Activated naive CD4-positive, alpha-beta T cell treated with anti-CD3 and anti-CD28 coated beads for 36 hours (primary cell): ENCODE measurements around the gene DERA. TPM values are rescaled to one million over a fixed set of nuclear protein-coding genes. Genes with fewer than 3 reads are reported as not detected.

Source experiments
- CTCF ChIA-PET: fragments of 350-600 bp; sonication (Branson Sonifier 250); formaldehyde crosslinking; loops from one replicate; lab custom pipeline; 2021; ENCODE audit warnings: antibody characterized with exemption; lab: Charles Lee
- DNase-seq: peaks from one replicate; pipeline ENCODE4 v3.0.0-alpha.2; 2020
- H3K27ac Mint-ChIP-seq: one replicate; pipeline ENCODE4 v1.8.0; 2021; ENCODE audit warnings: mild to moderate bottlenecking, mixed read lengths
- H3K27me3 Mint-ChIP-seq: one replicate; pipeline ENCODE4 v1.8.0; 2021; ENCODE audit warnings: low read depth, mixed read lengths
- H3K36me3 Mint-ChIP-seq: one replicate; pipeline ENCODE4 v1.8.0; 2021; ENCODE audit warnings: low read depth, mixed read lengths
- H3K4me1 Mint-ChIP-seq: one replicate; pipeline ENCODE4 v1.8.0; 2021; ENCODE audit warnings: low read depth, mixed read lengths
- H3K4me3 Mint-ChIP-seq: one replicate; pipeline ENCODE4 v1.8.0; 2021; ENCODE audit warnings: mild to moderate bottlenecking, moderate library complexity, mixed read lengths
- H3K9me3 Mint-ChIP-seq: one replicate; pipeline ENCODE4 v1.8.0; 2021; ENCODE audit warnings: mixed read lengths
- intact Hi-C: fragments of 100-400 bp; cut with micrococcal nuclease; formaldehyde crosslinking; loops from one replicate; pipeline ENCODE4 v1.15.1; 2023
- total RNA-seq, 2 experiments: library from RNA; stranded (reverse); gene quantifications; one replicate each; pipeline ENCODE4 v1.2.3, GENCODE V29; 2021

Gene DERA
- total RNA-seq, 2 experiments from 2014 or later, result 29.8 to 31.0 TPM

DNA sequence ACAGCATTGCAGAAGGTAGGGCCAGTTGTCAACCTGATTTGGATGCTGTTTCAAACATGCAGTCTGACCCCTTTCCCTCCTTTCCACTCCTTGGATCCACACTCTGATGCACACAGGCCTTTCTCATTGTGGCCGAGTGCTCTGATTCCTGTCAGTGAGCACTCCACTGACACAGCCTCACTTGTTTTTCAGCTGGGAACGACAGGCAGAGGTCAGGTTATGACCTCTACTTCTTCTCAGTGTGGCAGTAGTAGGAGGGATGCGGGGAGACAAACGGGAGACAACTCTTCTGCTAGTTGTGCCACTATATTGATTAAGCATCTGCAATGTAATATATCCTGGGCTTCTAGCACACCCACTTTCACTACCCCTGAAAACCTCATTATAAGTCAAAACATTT is 61.8 kb downstream of the DERA start:
- Mint-ChIP-seq H3K36me3 (peaks cover 18% of the 10 kb centered on the region), H3K27ac (no peak overlapping the region), H3K27me3 (no peaks in the 10 kb centered on the region), H3K4me1 (no peaks in the 10 kb centered on the region), H3K4me3 (no peak overlapping the region), H3K9me3 (no peaks in the 10 kb centered on the region)
- no peak for DNase-seq
- intact Hi-C loops, result no loop called here
- CTCF ChIA-PET, result no interaction called here

DNA sequence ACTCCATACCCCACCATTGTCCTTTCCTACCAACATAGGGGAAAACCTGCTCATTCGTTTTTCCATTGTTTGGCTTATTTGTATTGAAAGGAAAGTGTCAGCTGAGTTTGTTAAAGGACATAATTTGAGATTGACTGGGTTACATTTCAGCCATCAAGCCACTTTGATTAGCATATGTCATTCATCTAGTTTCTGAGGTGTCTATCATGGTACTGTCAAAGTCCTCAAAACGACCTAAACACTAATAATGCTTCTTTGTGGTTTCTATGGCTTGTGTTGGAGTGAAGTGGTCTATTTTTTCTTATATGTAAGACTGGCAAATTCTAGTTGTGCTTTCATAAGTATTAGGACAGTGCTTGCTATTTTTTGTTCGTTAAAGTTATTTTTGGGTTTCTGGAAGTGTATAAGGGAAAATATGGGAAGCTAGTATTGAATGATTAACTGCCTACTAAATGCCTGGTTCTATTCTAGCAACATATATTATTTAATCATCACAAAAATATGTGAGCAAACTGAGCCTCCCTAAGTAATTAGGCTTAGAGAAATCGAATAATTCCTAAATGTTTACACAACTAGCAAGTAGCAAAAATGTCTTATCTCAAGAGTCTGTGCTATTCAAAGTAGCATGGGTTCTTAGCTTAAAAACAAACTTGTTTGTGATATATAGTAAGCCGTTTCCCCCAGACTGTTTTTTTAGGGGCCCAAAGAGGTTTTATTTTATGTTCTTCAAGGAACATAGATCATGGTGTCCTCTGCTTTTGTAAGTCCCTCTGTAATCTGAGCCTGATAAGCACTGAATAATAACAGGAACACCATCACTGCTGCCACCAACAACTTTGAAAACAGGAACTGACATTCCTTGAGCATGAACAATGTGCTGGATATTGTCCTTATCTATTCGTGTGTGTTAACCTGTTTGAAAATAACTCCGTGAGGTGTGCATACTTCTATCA is 67.1 kb downstream of the DERA start:
- Mint-ChIP-seq H3K4me1 (no peaks in the 10 kb centered on the region), H3K4me3 (no peak overlapping the region), H3K27me3 (no peaks in the 10 kb centered on the region), H3K9me3 (no peaks in the 10 kb centered on the region), H3K27ac (no peak overlapping the region), H3K36me3 (peaks cover 11% of the 10 kb centered on the region)
- intact Hi-C loops, result no loop called here
- CTCF ChIA-PET, result no interaction called here
- DNase-seq, result no peak

DNA sequence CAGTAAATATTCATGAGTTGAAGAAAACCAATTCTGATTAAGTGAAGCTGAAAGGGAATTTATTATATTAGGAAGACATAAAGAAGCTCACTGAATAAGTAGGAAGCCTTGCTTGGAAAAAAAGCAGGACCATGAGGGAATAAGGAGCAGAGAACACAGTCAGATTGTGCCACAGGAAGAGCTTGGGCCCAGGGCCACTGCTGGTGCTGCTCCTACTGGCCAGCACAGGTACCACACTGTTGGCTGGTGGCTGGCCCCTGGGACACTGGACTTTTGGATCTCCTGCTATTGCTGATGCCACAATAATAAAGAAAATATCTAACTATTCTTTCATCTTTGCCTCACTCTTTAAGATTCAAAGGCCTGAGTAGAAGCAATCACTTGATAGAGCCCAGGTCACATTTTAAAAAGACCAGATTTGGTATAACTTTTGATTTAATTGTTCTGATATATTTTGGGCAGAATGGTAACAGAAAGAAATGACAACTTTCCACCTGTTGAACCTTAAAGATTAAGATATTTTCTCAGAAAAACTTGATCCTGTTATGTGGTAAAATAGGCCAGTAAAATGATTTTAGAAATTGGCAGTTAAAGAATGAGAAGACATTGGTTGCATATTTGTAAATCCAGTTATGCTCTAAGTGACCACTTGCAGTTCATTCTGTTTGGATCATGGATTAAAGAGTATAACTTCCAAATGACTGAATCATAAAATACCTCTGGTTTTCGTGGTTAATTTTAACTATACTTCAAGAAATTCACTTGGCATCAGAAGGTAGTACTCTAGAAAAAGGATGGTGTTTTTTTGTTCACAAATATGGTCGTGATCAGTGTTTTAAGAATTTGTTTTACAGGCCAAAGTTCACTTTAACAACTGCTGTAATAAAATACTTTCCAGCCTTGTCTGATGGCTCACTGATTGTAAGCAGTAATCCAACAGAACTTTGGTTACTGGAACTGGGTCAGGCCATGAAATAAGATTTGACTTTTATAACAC is 68.3 kb downstream of the DERA start:
- H3K36me3 Mint-ChIP-seq, result peaks cover 14% of the 10 kb centered on the region
- CTCF ChIA-PET, result no interaction called here
- no peaks in the 10 kb centered on the region for H3K9me3 Mint-ChIP-seq
- DNase-seq, result no peak
- intact Hi-C loops, result no loop called here
- no peaks in the 10 kb centered on the region for H3K27me3 Mint-ChIP-seq
- no peak overlapping the region for H3K27ac Mint-ChIP-seq
- H3K4me3 Mint-ChIP-seq, result no peak overlapping the region
- no peaks in the 10 kb centered on the region for H3K4me1 Mint-ChIP-seq

DNA sequence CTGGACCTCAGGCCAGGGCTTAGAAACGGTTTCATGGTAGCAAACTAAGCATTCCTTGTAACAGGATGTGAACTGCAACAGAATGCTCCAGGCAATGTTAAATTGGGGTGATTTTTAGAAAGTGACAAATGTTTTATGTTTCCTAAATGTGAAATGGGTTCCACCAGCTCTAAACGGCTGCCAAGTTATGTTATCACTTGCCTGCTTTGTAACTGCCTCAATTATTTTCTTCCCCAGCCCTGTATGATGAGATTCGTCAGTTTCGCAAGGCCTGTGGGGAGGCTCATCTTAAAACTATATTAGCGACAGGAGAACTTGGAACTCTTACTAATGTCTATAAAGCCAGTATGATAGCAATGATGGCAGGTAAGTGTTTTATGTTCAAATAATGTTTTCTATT is 70.9 kb downstream of the DERA start:
- Mint-ChIP-seq H3K27ac (no peak overlapping the region), H3K36me3 (peaks cover 26% of the 10 kb centered on the region), H3K4me3 (no peak overlapping the region), H3K4me1 (no peaks in the 10 kb centered on the region), H3K9me3 (no peaks in the 10 kb centered on the region), H3K27me3 (no peaks in the 10 kb centered on the region)
- no peak for DNase-seq
- intact Hi-C loops, result no loop called here
- CTCF ChIA-PET, result interaction anchor here (0.7 kb wide), 1 partner anchor 68 kb away, joined by 4 read pairs; no protein-coding TSS in a partner anchor

DNA sequence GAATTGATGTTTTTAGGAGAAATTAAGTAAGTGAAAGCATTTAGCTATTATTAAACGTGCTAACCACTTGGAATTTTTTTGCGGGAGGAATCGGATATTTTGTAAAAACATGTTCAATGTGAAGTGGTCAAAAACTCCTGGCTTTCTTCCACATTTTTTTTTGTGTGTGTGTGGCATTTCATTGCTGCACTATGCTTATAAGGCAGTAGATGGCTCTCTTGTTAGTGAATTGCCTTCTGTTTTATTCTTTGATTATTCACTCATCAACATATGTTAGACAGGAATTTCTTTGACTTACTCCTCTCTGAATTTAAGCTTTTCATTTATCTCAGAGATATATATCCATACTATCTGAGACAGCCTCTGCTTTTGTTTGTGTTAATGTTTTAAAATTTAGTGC is 71.3 kb downstream of the DERA start:
- no peaks in the 10 kb centered on the region for H3K4me1 Mint-ChIP-seq
- H3K9me3 Mint-ChIP-seq, result no peaks in the 10 kb centered on the region
- H3K27ac Mint-ChIP-seq, result no peak overlapping the region
- peaks cover 29% of the 10 kb centered on the region for H3K36me3 Mint-ChIP-seq
- intact Hi-C loops, result no loop called here
- DNase-seq, result no peak
- H3K4me3 Mint-ChIP-seq, result no peak overlapping the region
- H3K27me3 Mint-ChIP-seq, result no peaks in the 10 kb centered on the region
- CTCF ChIA-PET, result interaction anchor here (0.7 kb wide), 3 partner anchors 39 to 484 kb away, joined by 3 to 4 read pairs (median 4); no protein-coding TSS in a partner anchor

DNA sequence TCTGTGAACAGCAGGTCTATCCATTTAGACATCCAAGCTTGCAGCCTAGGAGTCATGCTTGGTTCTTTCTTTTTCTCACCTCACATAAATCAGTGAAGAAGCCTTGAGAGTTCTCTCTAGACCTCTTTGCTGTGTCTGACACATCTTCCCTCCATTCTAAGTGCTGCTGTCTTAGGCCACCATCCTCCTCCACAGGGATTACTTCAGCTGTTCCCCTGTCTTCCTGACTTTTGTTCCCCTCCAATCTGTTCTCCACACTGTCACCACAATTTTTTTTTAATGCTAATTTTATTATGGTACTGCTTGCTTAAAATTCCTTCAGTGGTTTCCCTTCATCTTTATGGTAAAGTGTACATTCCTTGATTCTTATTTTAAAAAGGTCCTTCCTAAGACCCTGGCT is 71.8 kb downstream of the DERA start:
- Mint-ChIP-seq H3K36me3 (peaks cover 33% of the 10 kb centered on the region), H3K27ac (no peak overlapping the region), H3K9me3 (no peaks in the 10 kb centered on the region), H3K4me3 (no peak overlapping the region), H3K27me3 (no peaks in the 10 kb centered on the region), H3K4me1 (no peaks in the 10 kb centered on the region)
- intact Hi-C loops, result no loop called here
- DNase-seq, result no peak
- CTCF ChIA-PET, result interaction anchor here (0.7 kb wide), 2 partner anchors 38 to 483 kb away, joined by 3 to 4 read pairs; no protein-coding TSS in a partner anchor

DNA sequence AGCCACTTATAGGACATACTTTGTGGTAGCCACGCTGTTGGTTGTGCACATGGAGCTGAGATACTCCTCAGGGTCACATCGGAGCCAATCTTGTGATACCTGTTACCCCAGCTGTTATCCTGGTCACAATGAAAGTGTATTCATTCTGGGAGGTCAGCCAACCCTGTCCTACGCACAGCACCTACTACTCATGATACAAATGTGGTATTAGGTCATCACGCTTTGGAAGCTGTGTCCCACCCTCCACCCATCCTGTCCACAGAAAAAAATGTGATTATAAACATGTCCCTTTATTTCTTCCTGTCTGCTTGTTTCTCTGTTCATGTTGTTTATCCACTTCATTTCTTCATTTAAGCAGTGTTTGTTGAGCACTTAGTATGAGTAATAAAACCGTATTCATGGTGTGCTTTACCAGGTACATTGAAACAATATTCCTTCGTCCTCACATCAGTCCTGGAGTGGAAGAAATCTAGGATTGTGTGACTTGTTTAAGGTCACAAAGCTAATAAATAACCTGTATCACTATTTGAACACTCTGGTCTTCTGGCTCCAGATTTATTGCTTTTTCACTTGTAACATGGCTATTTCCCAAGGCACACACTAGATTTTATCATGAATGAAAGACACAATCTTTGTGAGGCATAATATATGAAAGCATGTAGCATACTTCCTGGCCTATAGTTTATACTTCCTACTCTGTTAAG is 73.1 kb downstream of the DERA start:
- Mint-ChIP-seq H3K4me3 (no peak overlapping the region), H3K4me1 (no peaks in the 10 kb centered on the region), H3K36me3 (peaks cover 39% of the 10 kb centered on the region), H3K27me3 (no peaks in the 10 kb centered on the region), H3K9me3 (no peaks in the 10 kb centered on the region), H3K27ac (no peak overlapping the region)
- intact Hi-C loops, result no loop called here
- CTCF ChIA-PET, result no interaction called here
- no peak for DNase-seq

DNA sequence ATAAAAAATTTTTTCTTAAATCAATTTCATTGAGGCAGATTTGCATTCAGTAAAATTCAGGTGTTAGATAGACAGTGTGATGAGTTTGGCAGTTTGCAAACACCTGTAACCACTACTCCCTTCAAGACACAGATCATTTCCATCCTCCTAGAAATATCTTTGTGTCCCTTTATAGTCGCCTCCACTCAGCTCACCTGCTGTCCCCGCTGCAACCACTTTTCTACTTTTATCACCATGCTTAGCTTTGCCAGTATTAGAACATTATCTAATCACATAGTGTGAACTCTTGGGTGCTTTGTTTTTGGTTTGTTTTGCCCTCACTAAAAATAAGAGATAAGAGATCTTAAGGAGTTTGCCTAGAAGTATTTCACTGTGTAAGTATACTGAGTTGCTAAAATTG is 73.8 kb downstream of the DERA start:
- no peaks in the 10 kb centered on the region for H3K4me1 Mint-ChIP-seq
- CTCF ChIA-PET, result no interaction called here
- DNase-seq, result no peak
- no peaks in the 10 kb centered on the region for H3K27me3 Mint-ChIP-seq
- H3K9me3 Mint-ChIP-seq, result no peaks in the 10 kb centered on the region
- H3K27ac Mint-ChIP-seq, result no peak overlapping the region
- intact Hi-C loops, result no loop called here
- no peak overlapping the region for H3K4me3 Mint-ChIP-seq
- peaks cover 41% of the 10 kb centered on the region for H3K36me3 Mint-ChIP-seq

DNA sequence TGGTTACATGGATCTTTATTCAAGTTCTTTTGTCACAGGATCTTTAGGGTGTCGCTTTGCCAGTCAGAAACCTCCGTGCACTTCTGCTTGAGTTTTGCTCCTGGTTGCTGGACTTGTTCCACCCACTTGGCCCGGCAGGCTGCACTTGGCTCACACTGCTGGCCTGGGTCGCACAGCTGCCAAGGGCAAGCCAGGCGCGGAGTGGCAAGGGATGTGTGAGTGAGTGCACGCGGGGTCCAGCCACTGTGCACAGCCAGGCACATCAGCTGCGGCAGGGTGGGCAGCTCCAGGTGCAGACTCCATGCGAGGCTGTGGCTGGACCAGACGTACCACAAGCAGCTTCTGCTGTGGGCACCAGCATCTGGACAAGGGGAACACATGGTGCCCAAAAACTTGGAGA is 76.6 kb downstream of the DERA start:
- Mint-ChIP-seq H3K27me3 (no peaks in the 10 kb centered on the region), H3K4me1 (peaks cover under 1% of the 10 kb centered on the region), H3K9me3 (no peaks in the 10 kb centered on the region), H3K36me3 (peaks cover 49% of the 10 kb centered on the region), H3K4me3 (no peak overlapping the region), H3K27ac (no peak overlapping the region)
- DNase-seq, result no peak
- intact Hi-C loops, result no loop called here
- CTCF ChIA-PET, result no interaction called here

DNA sequence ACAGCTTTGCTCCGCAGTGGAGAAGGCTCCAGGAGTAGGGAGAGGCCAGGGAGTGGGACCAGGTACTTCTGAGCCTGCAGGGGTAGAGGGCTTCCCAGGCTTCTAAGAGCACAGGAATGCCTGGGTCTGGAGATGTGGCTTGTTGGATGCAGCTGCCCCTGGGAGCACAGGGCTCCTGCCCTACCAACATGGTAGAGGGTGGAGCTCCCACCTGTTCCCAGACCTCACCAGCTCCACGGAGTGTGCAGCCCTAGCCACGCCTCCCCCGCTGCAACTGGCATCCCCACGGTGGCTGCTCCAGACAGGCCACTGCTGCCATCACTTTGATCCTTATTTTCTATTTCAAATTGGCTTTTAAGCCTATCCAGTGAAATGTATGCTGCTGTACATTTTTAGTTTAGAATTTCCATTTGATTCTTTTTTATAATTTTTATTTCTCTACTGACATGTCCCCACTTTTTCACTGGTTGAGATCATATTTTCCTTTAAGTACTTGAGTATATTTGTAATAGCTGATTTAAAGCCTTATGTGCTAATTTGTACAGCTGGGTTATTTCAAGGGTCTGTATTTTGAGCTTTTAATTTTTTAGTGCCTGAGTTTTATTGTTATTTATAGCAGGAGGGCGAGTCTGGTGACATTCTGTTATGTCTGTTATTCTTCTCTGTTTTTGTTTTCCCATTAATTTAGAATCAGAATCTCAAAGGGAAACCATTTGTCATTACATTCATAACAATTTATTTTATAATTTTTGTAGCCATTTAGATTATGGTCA is 78.0 kb downstream of the DERA start:
- H3K27me3 Mint-ChIP-seq, result no peaks in the 10 kb centered on the region
- H3K36me3 Mint-ChIP-seq, result peaks cover 47% of the 10 kb centered on the region
- intact Hi-C loops, result no loop called here
- H3K4me1 Mint-ChIP-seq, result peaks cover 2% of the 10 kb centered on the region
- H3K27ac Mint-ChIP-seq, result no peak overlapping the region
- DNase-seq, result no peak
- CTCF ChIA-PET, result no interaction called here
- H3K9me3 Mint-ChIP-seq, result no peaks in the 10 kb centered on the region
- no peak overlapping the region for H3K4me3 Mint-ChIP-seq

DNA sequence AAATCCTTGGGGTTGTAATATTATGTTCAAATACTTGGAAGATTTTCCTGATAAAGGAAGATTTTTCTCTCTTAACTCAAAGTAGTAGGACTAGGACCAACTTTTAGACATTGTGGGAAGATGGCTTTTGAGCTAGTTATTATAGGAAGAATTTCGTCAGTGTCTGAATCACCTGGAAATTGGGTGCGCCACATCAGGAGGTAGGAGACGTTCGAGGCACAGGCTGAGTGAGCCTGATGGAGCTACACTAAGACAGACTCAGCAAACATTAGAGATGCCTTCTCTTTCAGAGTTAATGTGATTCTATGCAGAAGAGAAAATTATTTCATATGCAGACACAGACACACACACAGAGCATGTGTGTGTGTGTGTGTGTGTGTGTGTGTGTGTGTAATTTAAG is 84.7 kb downstream of the DERA start:
- CTCF ChIA-PET, result no interaction called here
- Mint-ChIP-seq H3K9me3 (no peaks in the 10 kb centered on the region), H3K4me3 (no peak overlapping the region), H3K27ac (no peak overlapping the region), H3K27me3 (no peaks in the 10 kb centered on the region), H3K4me1 (peaks cover 2% of the 10 kb centered on the region), H3K36me3 (peaks cover 11% of the 10 kb centered on the region)
- no peak for DNase-seq
- intact Hi-C loops, result no loop called here
